ENCODE results near the gene GPANK1. TPM values are rescaled to one million over a fixed set of nuclear protein-coding genes. Genes with fewer than 3 reads are reported as not detected.

The GPANK1 gene
- total RNA-seq, 1 donor from 2014 or later = 19.2 TPM

DNA sequence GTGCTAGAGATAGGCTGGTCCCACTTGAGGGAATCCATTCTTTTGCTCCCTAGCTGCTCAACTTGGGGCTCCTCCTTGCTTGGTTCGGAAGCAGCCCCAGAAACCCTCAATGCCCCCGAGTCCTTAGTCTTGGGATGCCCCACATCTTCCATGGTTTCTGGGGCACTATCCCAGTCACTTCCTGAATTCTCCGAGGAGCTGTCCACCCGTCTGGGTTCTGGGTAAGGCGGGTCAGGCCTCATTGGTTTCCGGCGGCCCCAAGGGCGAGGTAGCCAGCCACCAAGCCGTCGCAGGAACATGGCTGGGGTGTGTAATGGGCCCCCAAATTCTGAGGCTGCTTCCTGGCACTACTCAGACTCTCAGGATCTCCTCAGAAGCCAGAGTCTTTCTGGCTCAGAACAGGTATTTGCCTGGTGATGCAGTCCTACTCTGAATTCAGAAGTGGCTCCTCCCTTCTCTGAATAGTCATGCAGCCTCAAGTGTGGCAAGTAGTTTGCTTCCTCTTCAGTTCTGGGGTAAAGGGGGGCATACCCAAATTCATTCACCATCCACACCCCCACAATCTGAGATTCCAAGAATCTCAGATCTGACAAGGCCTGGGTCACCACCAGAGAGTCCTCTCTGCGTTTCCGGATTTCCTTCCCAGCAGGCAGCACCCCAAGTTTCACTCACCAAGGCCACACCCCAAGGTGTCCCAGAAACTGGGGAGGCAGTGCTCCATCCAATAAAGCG lies 5.0 kb downstream of the GPANK1 start:
- peak overlapping the region; percentile 95 for H3K27ac ChIP-seq (replicated peaks)
- peaks cover 37% of the 10 kb centered on the region for H3K36me3 ChIP-seq
- H3K9me3 ChIP-seq (replicated peaks) = no peaks in the 10 kb centered on the region
- DNase-seq = no peak
- intact Hi-C loops (cut with micrococcal nuclease) = no loop called here
- no peaks in the 10 kb centered on the region for H3K27me3 ChIP-seq (ENCODE audit: low read depth)
- TF ChIP-seq, protein P1, sequence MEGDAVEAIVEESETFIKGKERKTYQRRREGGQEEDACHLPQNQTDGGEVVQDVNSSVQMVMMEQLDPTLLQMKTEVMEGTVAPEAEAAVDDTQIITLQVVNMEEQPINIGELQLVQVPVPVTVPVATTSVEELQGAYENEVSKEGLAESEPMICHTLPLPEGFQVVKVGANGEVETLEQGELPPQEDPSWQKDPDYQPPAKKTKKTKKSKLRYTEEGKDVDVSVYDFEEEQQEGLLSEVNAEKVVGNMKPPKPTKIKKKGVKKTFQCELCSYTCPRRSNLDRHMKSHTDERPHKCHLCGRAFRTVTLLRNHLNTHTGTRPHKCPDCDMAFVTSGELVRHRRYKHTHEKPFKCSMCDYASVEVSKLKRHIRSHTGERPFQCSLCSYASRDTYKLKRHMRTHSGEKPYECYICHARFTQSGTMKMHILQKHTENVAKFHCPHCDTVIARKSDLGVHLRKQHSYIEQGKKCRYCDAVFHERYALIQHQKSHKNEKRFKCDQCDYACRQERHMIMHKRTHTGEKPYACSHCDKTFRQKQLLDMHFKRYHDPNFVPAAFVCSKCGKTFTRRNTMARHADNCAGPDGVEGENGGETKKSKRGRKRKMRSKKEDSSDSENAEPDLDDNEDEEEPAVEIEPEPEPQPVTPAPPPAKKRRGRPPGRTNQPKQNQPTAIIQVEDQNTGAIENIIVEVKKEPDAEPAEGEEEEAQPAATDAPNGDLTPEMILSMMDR (IDR thresholded peaks at IDR 0.05; ENCODE audit: borderline replicate concordance) = no peak
- H3K4me3 ChIP-seq = peak overlapping the region; percentile 90
- peaks cover 75% of the 10 kb centered on the region for H3K4me1 ChIP-seq

DNA sequence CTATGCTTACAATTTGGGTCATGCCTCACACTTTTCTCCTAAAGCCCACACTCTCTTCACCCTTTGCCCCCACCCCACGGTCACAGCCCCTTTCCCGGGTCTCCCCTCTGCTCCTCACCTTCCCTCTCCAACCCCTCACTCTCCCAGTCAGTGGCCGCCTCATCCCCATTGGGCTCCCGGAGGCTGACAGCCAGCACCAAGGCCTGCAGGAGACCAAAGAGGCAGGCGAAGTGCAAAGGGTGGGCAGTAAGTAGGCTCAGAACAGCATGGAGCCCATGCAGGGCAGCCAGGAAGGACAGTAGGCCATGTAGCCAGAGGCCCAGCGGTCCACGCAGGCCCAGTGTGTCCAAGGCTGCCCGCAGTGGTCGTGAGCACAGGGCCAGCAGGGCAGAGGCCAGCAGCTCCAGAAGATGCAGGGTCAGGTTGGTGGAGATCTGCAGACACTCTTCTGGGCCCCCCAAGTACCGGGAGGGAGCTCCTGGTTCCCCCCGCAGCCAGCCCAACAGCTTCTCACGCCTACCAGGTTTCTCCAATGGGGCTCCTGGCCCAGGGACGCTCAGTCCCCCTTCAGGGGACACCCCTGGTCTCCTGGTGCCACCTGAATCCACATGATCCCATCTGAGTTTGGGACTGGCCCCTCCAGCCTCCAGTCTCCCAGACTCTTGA lies 5.7 kb downstream of the GPANK1 start:
- Histone ChIP-seq H3K27me3 (ENCODE audit: low read depth) (no peaks in the 10 kb centered on the region), H3K4me3 (peak overlapping the region; percentile 90), H3K36me3 (peaks cover 37% of the 10 kb centered on the region), H3K27ac (replicated peaks) (peak overlapping the region; percentile 95), H3K4me1 (peaks cover 70% of the 10 kb centered on the region), H3K9me3 (replicated peaks) (no peaks in the 10 kb centered on the region)
- TF ChIP-seq, protein P1 (IDR thresholded peaks at IDR 0.05; ENCODE audit: borderline replicate concordance) = no peak
- no peak for DNase-seq
- intact Hi-C loops (cut with micrococcal nuclease) = no loop called here

DNA sequence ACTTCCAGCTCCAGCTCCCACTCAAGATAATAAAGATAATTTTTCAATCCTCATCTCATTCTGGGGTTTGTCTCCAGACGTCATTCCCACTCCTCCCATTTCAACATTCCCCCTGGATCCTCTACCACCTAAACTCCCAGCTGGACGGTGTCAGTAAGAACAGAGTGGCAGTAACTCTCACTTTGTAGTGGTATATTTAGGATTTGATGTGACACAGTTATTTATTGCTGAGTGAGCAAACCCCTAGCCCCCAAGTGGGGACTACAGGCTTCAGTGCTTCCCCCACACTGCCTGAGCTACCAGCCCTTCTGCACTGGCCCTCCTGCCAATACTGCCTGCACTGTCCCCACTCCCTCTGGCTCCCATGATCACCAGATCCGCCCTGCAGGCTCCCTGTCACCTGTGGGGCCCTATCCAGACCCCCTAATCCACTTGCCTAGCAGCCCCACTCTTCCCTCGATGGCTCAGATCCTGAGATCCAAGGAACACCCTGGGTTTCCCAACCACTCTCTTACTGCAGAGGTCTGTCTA lies 6.6 kb downstream of the GPANK1 start:
- H3K27ac ChIP-seq (replicated peaks) = peak overlapping the region; percentile 4
- TF ChIP-seq, protein P1 (IDR thresholded peaks at IDR 0.05; ENCODE audit: borderline replicate concordance) = no peak
- no peak for DNase-seq
- no peaks in the 10 kb centered on the region for H3K27me3 ChIP-seq (ENCODE audit: low read depth)
- H3K36me3 ChIP-seq = peaks cover 37% of the 10 kb centered on the region
- peaks cover 67% of the 10 kb centered on the region for H3K4me1 ChIP-seq
- H3K4me3 ChIP-seq = peak overlapping the region; percentile 90
- intact Hi-C loops (cut with micrococcal nuclease) = no loop called here
- H3K9me3 ChIP-seq (replicated peaks) = no peaks in the 10 kb centered on the region

DNA sequence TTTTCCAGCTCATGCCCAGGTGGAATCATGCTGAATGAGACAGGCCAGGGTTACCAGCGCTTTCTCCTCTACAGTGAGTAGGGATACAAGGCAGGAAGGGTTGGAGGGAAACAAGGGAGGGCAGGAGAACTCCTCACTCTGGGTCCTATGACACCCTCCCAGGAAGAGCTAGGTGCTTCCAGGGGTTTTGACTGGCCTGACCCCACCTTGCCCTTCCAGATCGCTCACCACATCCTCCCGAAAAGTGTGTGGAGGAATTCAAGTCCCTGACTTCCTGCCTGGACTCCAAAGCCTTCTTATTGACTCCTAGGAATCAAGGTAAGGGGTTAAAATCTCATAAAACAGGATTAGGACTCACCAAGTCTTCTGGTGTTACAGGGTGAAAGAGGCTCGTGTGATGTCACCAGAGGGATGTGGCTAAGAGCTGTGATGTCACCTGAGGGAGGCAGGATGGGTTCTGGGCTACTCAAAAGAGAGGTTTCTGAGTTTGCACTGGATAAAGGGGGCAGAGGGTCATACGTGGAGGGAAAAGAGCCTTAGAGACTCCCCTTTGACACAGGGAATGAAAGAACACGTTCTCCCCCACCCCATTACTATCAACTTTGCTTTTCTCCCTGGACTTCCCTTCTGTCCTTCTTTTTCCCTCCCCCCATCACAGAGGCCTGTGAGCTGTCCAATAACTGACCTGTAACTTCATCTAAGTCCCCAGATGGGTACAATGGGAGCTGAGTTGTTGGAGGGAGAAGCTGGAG lies 7.2 kb downstream of the GPANK1 start:
- intact Hi-C loops (cut with micrococcal nuclease) = no loop called here
- no peak for DNase-seq
- Histone ChIP-seq H3K27me3 (ENCODE audit: low read depth) (no peaks in the 10 kb centered on the region), H3K4me1 (peaks cover 64% of the 10 kb centered on the region), H3K4me3 (no peak overlapping the region), H3K27ac (replicated peaks) (no peak overlapping the region), H3K36me3 (peaks cover 34% of the 10 kb centered on the region), H3K9me3 (replicated peaks) (no peaks in the 10 kb centered on the region)
- TF ChIP-seq, protein P1 (IDR thresholded peaks at IDR 0.05; ENCODE audit: borderline replicate concordance) = no peak
